ENCODE results near the gene SPINT3. TPM values are rescaled to one million over a fixed set of nuclear protein-coding genes. Genes with fewer than 3 reads are reported as not detected.

Gene SPINT3
- total and polyA plus RNA-seq, 10 of the 15 experiments (the other 5 are each of a cell fraction or from before 2014, with no cell fraction given): not detected

GRCh38 chr20:45555198-45555597 lies 39.8 kb upstream of the SPINT3 start (continued):
- no peak for TF ChIP-seq BCL3 (IDR thresholded peaks at IDR 0.05; ENCODE audit: borderline replicate concordance, insufficient read depth, low read depth, low read length, poor library complexity, severe bottlenecking)
- TF ChIP-seq, protein P1, sequence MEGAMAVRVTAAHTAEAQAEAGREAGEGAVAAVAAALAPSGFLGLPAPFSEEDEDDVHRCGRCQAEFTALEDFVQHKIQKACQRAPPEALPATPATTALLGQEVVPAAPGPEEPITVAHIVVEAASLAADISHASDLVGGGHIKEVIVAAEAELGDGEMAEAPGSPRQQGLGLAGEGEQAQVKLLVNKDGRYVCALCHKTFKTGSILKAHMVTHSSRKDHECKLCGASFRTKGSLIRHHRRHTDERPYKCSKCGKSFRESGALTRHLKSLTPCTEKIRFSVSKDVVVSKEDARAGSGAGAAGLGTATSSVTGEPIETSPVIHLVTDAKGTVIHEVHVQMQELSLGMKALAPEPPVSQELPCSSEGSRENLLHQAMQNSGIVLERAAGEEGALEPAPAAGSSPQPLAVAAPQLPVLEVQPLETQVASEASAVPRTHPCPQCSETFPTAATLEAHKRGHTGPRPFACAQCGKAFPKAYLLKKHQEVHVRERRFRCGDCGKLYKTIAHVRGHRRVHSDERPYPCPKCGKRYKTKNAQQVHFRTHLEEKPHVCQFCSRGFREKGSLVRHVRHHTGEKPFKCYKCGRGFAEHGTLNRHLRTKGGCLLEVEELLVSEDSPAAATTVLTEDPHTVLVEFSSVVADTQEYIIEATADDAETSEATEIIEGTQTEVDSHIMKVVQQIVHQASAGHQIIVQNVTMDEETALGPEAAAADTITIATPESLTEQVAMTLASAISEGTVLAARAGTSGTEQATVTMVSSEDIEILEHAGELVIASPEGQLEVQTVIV (IDR thresholded peaks at IDR 0.05; ENCODE audit: borderline replicate concordance, partially characterized antibody): no peak

- no peak for FAIRE-seq
- H3K79me2 ChIP-seq (ENCODE audit: control insufficient read depth, insufficient read depth, low read length): no peaks in the 10 kb centered on the region
- WGBS (ENCODE audit: insufficient coverage, insufficient replicate concordance, low lambda C conversion rate, missing lambda C conversion rate): 11% methylated on average over 2 of the region's 2 CpGs
- H2AFZ ChIP-seq (ENCODE audit: control insufficient read depth, low read depth, low read length): no peak overlapping the region
- in situ Hi-C loops (cut with MboI): no loop called here
- H3K4me1 ChIP-seq (ENCODE audit: control insufficient read depth, insufficient read depth, low read length): no peaks in the 10 kb centered on the region
- ChIA-PET CTCF (no interaction called here), SMC1A (ENCODE audit: uncharacterized antibody, unreplicated experiment) (no interaction called here), POLR2A (no interaction called here), RAD21 (ENCODE audit: unreplicated experiment) (no interaction called here)
- BruUV-seq (replicated peaks): no TSS peak
- intact Hi-C loops (cut with micrococcal nuclease; ENCODE audit: unreplicated experiment): no loop called here
- no peaks in the 10 kb centered on the region for H4K20me1 ChIP-seq (ENCODE audit: control insufficient read depth, insufficient read depth)
- H3K27ac ChIP-seq (ENCODE audit: control insufficient read depth, insufficient read depth): no peak overlapping the region
- no peak for DNase-seq (ENCODE audit: low read depth, low spot score)
- no peaks in the 10 kb centered on the region; a peak in 1 of 4 replicates for H3K27me3 ChIP-seq (replicated peaks in 1 of 2; ENCODE audit: control insufficient read depth in 2 of 2, insufficient read depth in 2 of 2, low read length in 1 of 2)
- TF ChIP-seq ZNF687 (IDR thresholded peaks at IDR 0.05) (no peak), PML (IDR thresholded peaks at IDR 0.05; ENCODE audit: low read length) (no peak)
- no peaks in the 10 kb centered on the region for H3K9me3 ChIP-seq (replicated peaks; ENCODE audit: control insufficient read depth, insufficient read depth, low read length)
- H3K9ac ChIP-seq (ENCODE audit: control insufficient read depth, insufficient read depth, low read length): no peak overlapping the region
- no peak for ATAC-seq
- no peak overlapping the region for H3K4me2 ChIP-seq (ENCODE audit: control insufficient read depth, insufficient read depth)
- H3K4me3 ChIP-seq: no peak overlapping the region
- H3K36me3 ChIP-seq (ENCODE audit: control insufficient read depth in 2 of 2, insufficient read depth in 2 of 2, low read length in 1 of 2): no peaks in the 10 kb centered on the region
Observed at GRCh38 chr20:45552456-45552855, 37.0 kb upstream of the SPINT3 start.

All from GM12878 (cell line).